GM23248 (cell line): ENCODE data around the gene CEMP1.
"Not testable (repeated sequence)": the region's sequence is repeated elsewhere in the genome, so short reads cannot be mapped to it uniquely, and the experiment has no call there.

Experiments used
- EZH2 ChIP-seq: fragments of 200-600 bp; sonication (generic); IDR thresholded peaks from 2 replicates; pipeline ENCODE4 v1.6.1; 2018; ENCODE audit warnings: antibody characterized with exemption, mild to moderate bottlenecking; ENCODE audit not compliant: insufficient read depth, poor library complexity, severe bottlenecking
- EZH2phosphoT487 ChIP-seq: fragments of 200-600 bp; sonication (generic); IDR thresholded peaks from 2 replicates; pipeline ENCODE4 v1.6.1; 2018; ENCODE audit warnings: antibody characterized with exemption, moderate library complexity, mild to moderate bottlenecking, low read depth; ENCODE audit not compliant: insufficient read depth

- TF ChIP-seq EZH2, EZH2phosphoT487: not testable (repeated sequence)
Observed at GRCh38 chr16:2572704-2573103, 41.5 kb upstream of the CEMP1 start.
